A673 (cell line): ENCODE measurements around the gene LRIG3.
"Not testable (repeated sequence)": the region's sequence is repeated elsewhere in the genome, so short reads cannot be mapped to it uniquely, and the experiment has no call there.

Experiments used
- EZH2 ChIP-seq: fragments of 200-600 bp; sonication (generic); IDR thresholded peaks from 2 replicates; pipeline ENCODE4 v1.6.1; 2017; ENCODE audit warnings: borderline replicate concordance, low read depth, mild to moderate bottlenecking, mixed read lengths, antibody characterized with exemption, low read length; ENCODE audit not compliant: poor library complexity, severe bottlenecking
- TF ChIP-seq, protein P1 (sequence below): fragments of 300-800, 200-600 bp; sonication (generic); conservative IDR thresholded peaks from 2 replicates; pipeline ENCODE4 v1.5.1; 2017; ENCODE audit warnings: low read depth, mild to moderate bottlenecking, antibody characterized with exemption, low read length, moderate library complexity, mixed read lengths

DNA sequence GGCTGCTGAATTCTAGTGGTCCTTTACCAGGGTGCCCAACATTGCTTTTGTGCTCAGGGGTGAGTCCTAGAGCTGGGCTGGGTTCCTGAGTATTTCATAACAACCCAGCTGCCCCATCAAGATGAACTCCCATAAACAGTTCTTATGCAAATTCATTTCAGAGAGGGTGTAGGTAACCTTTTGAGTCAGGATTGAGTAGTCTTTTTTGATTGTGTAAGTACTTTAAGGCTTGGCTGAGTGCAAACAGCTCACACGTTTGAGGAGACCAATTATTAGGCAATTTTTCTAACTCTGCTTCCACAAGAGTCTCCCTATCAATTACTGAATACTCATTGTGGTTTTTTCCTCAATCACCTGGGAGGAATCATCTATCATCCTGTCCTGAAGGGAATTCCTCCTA, 63.1 kb downstream of the LRIG3 start:
- TF ChIP-seq, protein P1, sequence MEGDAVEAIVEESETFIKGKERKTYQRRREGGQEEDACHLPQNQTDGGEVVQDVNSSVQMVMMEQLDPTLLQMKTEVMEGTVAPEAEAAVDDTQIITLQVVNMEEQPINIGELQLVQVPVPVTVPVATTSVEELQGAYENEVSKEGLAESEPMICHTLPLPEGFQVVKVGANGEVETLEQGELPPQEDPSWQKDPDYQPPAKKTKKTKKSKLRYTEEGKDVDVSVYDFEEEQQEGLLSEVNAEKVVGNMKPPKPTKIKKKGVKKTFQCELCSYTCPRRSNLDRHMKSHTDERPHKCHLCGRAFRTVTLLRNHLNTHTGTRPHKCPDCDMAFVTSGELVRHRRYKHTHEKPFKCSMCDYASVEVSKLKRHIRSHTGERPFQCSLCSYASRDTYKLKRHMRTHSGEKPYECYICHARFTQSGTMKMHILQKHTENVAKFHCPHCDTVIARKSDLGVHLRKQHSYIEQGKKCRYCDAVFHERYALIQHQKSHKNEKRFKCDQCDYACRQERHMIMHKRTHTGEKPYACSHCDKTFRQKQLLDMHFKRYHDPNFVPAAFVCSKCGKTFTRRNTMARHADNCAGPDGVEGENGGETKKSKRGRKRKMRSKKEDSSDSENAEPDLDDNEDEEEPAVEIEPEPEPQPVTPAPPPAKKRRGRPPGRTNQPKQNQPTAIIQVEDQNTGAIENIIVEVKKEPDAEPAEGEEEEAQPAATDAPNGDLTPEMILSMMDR: not testable (repeated sequence)
- TF ChIP-seq EZH2: not testable (repeated sequence)
